ENCODE measurements around the gene THEM4.
"Not testable (repeated sequence)": the region's sequence is repeated elsewhere in the genome, so short reads cannot be mapped to it uniquely, and the experiment has no call there.

THEM4 gene

GRCh38 chr1:151892190-151892589, 17.1 kb downstream of the THEM4 start:
- peak; percentile 55 for DNase-seq

- DNase-seq = no peak
Measured at GRCh38 chr1:151891512-151891911, 17.8 kb downstream of the THEM4 start.

GRCh38 chr1:151888972-151889570, 20.2 kb downstream of the THEM4 start:
- DNase-seq = no peak

GRCh38 chr1:151887028-151887427, 22.3 kb downstream of the THEM4 start:
- peak; percentile 45 for DNase-seq

GRCh38 chr1:151885479-151885878, 23.8 kb downstream of the THEM4 start:
- DNase-seq = no peak

GRCh38 chr1:151884879-151885278, 24.4 kb downstream of the THEM4 start:
- not testable (repeated sequence) for DNase-seq

- DNase-seq = not testable (repeated sequence)
Measured at GRCh38 chr1:151884445-151884844, 24.9 kb downstream of the THEM4 start.

- DNase-seq = not testable (repeated sequence)
Measured at GRCh38 chr1:151883898-151884297, 25.4 kb downstream of the THEM4 start.

- DNase-seq = not testable (repeated sequence)
Measured at GRCh38 chr1:151882918-151883317, 26.4 kb downstream of the THEM4 start.

- DNase-seq = no peak
Measured at GRCh38 chr1:151882466-151882865, 26.8 kb downstream of the THEM4 start.

- no peak for DNase-seq
Measured at GRCh38 chr1:151881479-151881878, 27.8 kb downstream of the THEM4 start.

GRCh38 chr1:151875419-151876097, 33.8 kb downstream of the THEM4 start:
- no peak for DNase-seq

- not testable (repeated sequence) for DNase-seq
Measured at GRCh38 chr1:151872776-151873175, 36.5 kb downstream of the THEM4 start.

GRCh38 chr1:151871284-151872030, 37.9 kb downstream of the THEM4 start:
- DNase-seq = no peak

- no peak for DNase-seq
Measured at GRCh38 chr1:151868486-151868885, 40.8 kb downstream of the THEM4 start.

GRCh38 chr1:151867765-151868411, 41.4 kb downstream of the THEM4 start:
- peak; percentile 48 for DNase-seq

- no peak for DNase-seq
Measured at GRCh38 chr1:151867321-151867720, 42.0 kb downstream of the THEM4 start.

- DNase-seq = no peak
Measured at GRCh38 chr1:151864411-151864810, 44.9 kb downstream of the THEM4 start.

- DNase-seq = no peak
Measured at GRCh38 chr1:151862604-151863003, 46.7 kb downstream of the THEM4 start.

- DNase-seq = no peak
Measured at GRCh38 chr1:151860504-151861187, 48.7 kb downstream of the THEM4 start.

- DNase-seq = no peak
Measured at GRCh38 chr1:151859891-151860293, 49.4 kb downstream of the THEM4 start.

- no peak for DNase-seq
Measured at GRCh38 chr1:151858886-151859665, 50.2 kb downstream of the THEM4 start.

Measured in fibroblast of skin of scalp (primary cell).